Measurements from ENCODE around the gene RNF17. TPM values are rescaled to one million over a fixed set of nuclear protein-coding genes. Genes with fewer than 3 reads are reported as not detected.

The RNF17 gene
- total RNA-seq, 1 experiment from 2014 or later = not detected

DNA sequence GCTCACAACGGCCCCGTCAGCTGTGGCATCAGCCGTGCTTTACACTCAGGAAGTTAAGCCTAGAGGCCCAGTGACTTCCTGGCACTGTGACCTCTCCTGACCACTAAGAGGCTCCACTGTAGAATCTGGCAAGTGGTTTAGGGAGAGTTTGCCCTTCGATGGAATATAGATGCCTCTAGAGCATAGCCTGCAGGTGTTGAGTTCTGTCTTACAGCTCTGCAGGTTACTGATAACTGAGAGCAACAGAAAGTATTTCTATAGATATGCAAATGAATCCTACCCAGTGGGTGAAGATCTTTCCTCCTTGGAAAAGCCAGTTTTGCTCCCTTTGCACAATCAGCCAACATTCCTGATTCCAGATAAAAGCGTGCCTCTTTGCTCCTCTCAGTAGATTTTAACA is 48.0 kb upstream of the RNF17 start:
- no peak for ATAC-seq
- Histone ChIP-seq H3K4me1 (ENCODE audit: control insufficient read depth in 1 of 2, insufficient read depth in 2 of 2, low read length in 2 of 2) (no peaks in the 10 kb centered on the region), H3K9me2 (ENCODE audit: insufficient read depth) (no peaks in the 10 kb centered on the region), H4K20me1 (ENCODE audit: insufficient read depth) (no peaks in the 10 kb centered on the region), H3K4me2 (ENCODE audit: low read length) (no peak overlapping the region), H2AFZ (ENCODE audit: low read depth, low read length, poor library complexity, severe bottlenecking) (no peak overlapping the region), H3K36me3 (ENCODE audit: control insufficient read depth in 1 of 2, insufficient read depth in 2 of 2, low read length in 2 of 2) (no peaks in the 10 kb centered on the region), H3K9ac (ENCODE audit: low read length) (no peak overlapping the region), H3K4me3 (replicated peaks in 1 of 2; ENCODE audit: low read depth in 1 of 2, low read length in 2 of 2) (no peak overlapping the region), H3K27ac (ENCODE audit: low read depth, low read length) (no peak overlapping the region), H3K79me2 (ENCODE audit: insufficient read depth, low read length) (no peaks in the 10 kb centered on the region), H3K27me3 (ENCODE audit: insufficient read depth, low read length) (no peaks in the 10 kb centered on the region), H3K9me3 (ENCODE audit: control insufficient read depth in 1 of 2, insufficient read depth in 1 of 2, low read depth in 1 of 2, low read length in 2 of 2) (no peaks in the 10 kb centered on the region)
- POLR2A ChIA-PET = no interaction called here
- RAD21 ChIA-PET (ENCODE audit: low non-redundant PET in 1 of 2, low total read pairs in 2 of 2, uncharacterized antibody in 2 of 2, unreplicated experiment in 2 of 2) = no interaction called here
- BruUV-seq (replicated peaks) = no TSS peak
- CTCF ChIA-PET = interaction anchor here (1.2 kb wide), 1 partner anchor 22 kb away, joined by 6 read pairs; no protein-coding TSS in a partner anchor
- intact Hi-C loops (cut with micrococcal nuclease) = no loop called here
- TF ChIP-seq SRF (IDR thresholded peaks at IDR 0.05; ENCODE audit: low read depth) (no peak), EZH2 (IDR thresholded peaks at IDR 0.05) (no peak), POLR2A (IDR thresholded peaks at IDR 0.05; ENCODE audit: borderline replicate concordance, extremely low read depth, insufficient read depth, insufficient read length) (no peak), ZNF274 (IDR thresholded peaks at IDR 0.05; ENCODE audit: low read depth, low read length) (no peak), CEBPB (IDR thresholded peaks at IDR 0.05; ENCODE audit: low read depth) (no peak), POLR2AphosphoS5 (IDR thresholded peaks at IDR 0.05; ENCODE audit: low read depth, low read length) (no peak), JUND (IDR thresholded peaks at IDR 0.05) (no peak), EGR1 (IDR thresholded peaks at IDR 0.05; ENCODE audit: low read depth) (no peak), EZH2phosphoT487 (IDR thresholded peaks at IDR 0.05; ENCODE audit: borderline replicate concordance) (no peak), FOSL1 (IDR thresholded peaks at IDR 0.05; ENCODE audit: low read depth) (no peak), TCF7L2 (IDR thresholded peaks at IDR 0.05; ENCODE audit: borderline replicate concordance, extremely low read depth, insufficient read depth, insufficient read length) (no peak), YY1 (IDR thresholded peaks at IDR 0.05; ENCODE audit: extremely low read depth, insufficient replicate concordance, low read depth, low read length) (no peak), ZFX (IDR thresholded peaks at IDR 0.05) (no peak), SP1 (IDR thresholded peaks at IDR 0.05; ENCODE audit: low read depth) (no peak), CTCF (IDR thresholded peaks at IDR 0.05 in 2 of 3, conservative IDR thresholded peaks at IDR 0.05 in 1 of 3; ENCODE audit: borderline replicate concordance in 1 of 3, insufficient read depth in 1 of 3, low read depth in 2 of 3, low read length in 2 of 3) (no peak)
- TF ChIP-seq, protein P1, sequence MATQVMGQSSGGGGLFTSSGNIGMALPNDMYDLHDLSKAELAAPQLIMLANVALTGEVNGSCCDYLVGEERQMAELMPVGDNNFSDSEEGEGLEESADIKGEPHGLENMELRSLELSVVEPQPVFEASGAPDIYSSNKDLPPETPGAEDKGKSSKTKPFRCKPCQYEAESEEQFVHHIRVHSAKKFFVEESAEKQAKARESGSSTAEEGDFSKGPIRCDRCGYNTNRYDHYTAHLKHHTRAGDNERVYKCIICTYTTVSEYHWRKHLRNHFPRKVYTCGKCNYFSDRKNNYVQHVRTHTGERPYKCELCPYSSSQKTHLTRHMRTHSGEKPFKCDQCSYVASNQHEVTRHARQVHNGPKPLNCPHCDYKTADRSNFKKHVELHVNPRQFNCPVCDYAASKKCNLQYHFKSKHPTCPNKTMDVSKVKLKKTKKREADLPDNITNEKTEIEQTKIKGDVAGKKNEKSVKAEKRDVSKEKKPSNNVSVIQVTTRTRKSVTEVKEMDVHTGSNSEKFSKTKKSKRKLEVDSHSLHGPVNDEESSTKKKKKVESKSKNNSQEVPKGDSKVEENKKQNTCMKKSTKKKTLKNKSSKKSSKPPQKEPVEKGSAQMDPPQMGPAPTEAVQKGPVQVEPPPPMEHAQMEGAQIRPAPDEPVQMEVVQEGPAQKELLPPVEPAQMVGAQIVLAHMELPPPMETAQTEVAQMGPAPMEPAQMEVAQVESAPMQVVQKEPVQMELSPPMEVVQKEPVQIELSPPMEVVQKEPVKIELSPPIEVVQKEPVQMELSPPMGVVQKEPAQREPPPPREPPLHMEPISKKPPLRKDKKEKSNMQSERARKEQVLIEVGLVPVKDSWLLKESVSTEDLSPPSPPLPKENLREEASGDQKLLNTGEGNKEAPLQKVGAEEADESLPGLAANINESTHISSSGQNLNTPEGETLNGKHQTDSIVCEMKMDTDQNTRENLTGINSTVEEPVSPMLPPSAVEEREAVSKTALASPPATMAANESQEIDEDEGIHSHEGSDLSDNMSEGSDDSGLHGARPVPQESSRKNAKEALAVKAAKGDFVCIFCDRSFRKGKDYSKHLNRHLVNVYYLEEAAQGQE (IDR thresholded peaks at IDR 0.05; ENCODE audit: low read depth) = no peak
- TF ChIP-seq, protein P2, sequence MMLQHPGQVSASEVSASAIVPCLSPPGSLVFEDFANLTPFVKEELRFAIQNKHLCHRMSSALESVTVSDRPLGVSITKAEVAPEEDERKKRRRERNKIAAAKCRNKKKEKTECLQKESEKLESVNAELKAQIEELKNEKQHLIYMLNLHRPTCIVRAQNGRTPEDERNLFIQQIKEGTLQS (IDR thresholded peaks at IDR 0.05) = no peak
- TF ChIP-seq, protein P3, sequence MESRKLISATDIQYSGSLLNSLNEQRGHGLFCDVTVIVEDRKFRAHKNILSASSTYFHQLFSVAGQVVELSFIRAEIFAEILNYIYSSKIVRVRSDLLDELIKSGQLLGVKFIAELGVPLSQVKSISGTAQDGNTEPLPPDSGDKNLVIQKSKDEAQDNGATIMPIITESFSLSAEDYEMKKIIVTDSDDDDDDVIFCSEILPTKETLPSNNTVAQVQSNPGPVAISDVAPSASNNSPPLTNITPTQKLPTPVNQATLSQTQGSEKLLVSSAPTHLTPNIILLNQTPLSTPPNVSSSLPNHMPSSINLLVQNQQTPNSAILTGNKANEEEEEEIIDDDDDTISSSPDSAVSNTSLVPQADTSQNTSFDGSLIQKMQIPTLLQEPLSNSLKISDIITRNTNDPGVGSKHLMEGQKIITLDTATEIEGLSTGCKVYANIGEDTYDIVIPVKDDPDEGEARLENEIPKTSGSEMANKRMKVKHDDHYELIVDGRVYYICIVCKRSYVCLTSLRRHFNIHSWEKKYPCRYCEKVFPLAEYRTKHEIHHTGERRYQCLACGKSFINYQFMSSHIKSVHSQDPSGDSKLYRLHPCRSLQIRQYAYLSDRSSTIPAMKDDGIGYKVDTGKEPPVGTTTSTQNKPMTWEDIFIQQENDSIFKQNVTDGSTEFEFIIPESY (IDR thresholded peaks at IDR 0.05; ENCODE audit: extremely low read depth, insufficient replicate concordance, low read length) = no peak
- DNase-seq (ENCODE audit: low read depth, low spot score) = no peak
